ENCODE measurements around the gene METTL1. TPM values are rescaled to one million over a fixed set of nuclear protein-coding genes. Genes with fewer than 3 reads are reported as not detected.

Gene METTL1
- total and polyA plus RNA-seq, 5 donors = 5.7 to 15.8 (median 7.5) TPM

DNA sequence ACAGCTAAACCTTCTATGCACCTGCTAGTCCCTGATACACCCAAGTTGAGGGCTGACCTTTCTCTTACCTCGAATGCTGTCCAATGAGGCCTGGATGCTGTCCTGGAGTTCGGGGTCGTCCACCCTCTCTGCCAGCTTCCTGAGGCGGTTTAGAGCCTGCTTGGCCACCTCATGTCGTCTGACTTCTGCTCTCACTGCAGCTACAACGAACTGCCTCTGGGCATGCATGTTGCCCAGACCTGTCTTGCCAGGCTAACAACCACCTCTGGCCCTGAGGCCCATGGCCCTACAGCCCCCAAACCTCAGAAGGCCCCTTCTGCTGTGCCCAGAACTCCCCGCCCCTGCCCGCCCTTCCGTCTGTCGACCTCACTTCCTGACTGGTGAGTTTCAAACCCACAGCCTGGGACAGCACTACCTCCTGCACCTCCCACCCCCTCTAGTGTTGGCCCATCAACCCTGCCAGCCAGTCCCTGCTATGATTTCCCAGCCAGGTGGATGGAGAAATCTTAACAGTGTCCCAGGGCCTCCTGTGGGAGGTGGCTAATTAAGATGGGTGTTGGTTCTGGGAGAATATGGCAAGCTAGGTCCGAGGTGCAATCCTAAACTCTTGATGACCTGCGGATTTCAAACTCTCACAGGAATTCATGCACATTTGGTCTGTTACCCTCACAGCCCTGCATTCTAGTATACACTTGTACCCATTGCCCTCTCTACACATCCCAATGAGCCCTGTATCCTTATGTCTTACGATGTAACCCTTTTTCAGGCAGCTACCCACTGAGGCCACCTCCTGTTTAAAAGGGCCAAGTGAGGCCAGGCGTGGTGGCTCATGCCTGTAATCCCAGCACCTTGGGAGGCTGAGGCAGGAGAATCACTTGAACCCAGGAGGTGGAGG lies 29.8 kb downstream of the METTL1 start:
- no peak for ATAC-seq
- intact Hi-C loops (cut with DNase I) = no loop called here
- H3K27me3 ChIP-seq (ENCODE audit: control insufficient read depth, insufficient read depth) = no peaks in the 10 kb centered on the region
- WGBS = 47% methylated on average over 14 of the region's 14 CpGs
- H3K27ac ChIP-seq (ENCODE audit: low read length) = no peak overlapping the region
- no peak overlapping the region for H3K4me3 ChIP-seq (ENCODE audit: low read length)
- H3K4me1 ChIP-seq (ENCODE audit: control insufficient read depth, insufficient read depth, low read length) = peaks cover 6% of the 10 kb centered on the region
- DNase-seq = peak in 2 of 3 donors; percentile 65 to 70
- no peaks in the 10 kb centered on the region for H3K9me3 ChIP-seq (ENCODE audit: control insufficient read depth, low read length)

DNA sequence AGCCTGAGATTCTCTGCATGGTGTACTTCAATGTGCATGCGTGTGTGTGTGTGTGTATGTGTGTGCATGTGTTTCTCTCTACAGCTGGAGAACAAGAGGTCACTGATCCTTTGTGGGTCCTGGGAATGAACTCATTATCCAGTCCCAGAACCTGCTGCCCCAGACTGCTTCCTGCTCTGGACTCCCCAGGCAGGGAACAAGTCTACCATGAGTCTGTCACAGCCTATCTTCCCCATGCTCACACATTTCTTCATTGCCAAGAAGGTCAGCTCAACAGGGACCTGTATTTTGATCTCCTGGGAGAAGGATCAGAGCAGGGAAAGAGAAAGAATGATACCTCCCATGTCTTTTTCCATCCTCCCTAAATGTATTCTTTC lies 30.5 kb downstream of the METTL1 start:
- H3K4me3 ChIP-seq (ENCODE audit: low read length) = no peak overlapping the region
- peaks cover 7% of the 10 kb centered on the region for H3K4me1 ChIP-seq (ENCODE audit: control insufficient read depth, insufficient read depth, low read length)
- ATAC-seq (no peak), DNase-seq (no peak)
- no peak overlapping the region for H3K27ac ChIP-seq (ENCODE audit: low read length)
- no peaks in the 10 kb centered on the region for H3K9me3 ChIP-seq (ENCODE audit: control insufficient read depth, low read length)
- intact Hi-C loops (cut with DNase I) = no loop called here
- 78% methylated on average over 1 of the region's 1 CpG for WGBS
- H3K27me3 ChIP-seq (ENCODE audit: control insufficient read depth, insufficient read depth) = no peaks in the 10 kb centered on the region

DNA sequence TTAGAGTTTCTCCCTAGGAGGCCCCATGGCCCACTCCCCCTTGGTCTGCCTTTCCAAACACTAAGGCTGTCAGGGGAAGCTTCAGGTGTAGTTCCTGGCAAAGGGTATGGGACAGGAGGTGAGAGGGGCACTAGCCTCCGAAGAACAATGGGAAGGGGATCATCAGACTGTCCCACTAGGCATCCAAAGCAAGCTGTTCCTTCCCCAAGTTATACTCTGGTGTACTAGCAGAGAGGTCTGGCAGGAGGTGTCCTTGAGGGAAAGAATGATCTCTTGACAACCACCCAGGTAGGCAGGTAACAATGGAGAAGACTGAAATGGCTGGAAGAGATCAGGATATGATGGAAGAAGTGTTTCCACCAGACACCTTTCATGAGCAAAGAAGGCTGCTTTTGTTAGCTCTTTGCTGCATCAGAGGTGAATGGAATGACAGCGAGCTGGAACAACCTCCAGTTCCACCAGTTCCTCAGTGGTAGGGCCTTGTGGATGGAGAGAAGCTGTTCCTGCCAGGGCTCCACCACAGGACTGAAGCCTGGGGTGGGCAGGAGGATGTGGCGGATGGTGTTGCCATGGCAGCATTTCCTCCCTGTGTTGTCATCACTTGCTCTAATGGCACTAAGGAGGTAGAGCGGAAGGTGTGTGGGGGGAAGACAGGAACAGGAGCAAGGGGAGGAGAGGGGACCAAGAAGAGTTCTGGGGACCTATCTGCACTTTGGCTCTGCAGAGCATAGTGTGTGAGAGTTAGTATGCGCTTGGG lies 31.1 kb downstream of the METTL1 start:
- Histone ChIP-seq H3K27ac (ENCODE audit: low read length) (no peak overlapping the region), H3K4me1 (ENCODE audit: control insufficient read depth, insufficient read depth, low read length) (peaks cover 13% of the 10 kb centered on the region), H3K27me3 (ENCODE audit: control insufficient read depth, insufficient read depth) (no peaks in the 10 kb centered on the region), H3K4me3 (ENCODE audit: low read length) (no peak overlapping the region), H3K9me3 (ENCODE audit: control insufficient read depth, low read length) (no peaks in the 10 kb centered on the region)
- intact Hi-C loops (cut with DNase I) = no loop called here
- no peak for DNase-seq
- ATAC-seq = no peak
- WGBS = 48% methylated on average over 5 of the region's 5 CpGs

DNA sequence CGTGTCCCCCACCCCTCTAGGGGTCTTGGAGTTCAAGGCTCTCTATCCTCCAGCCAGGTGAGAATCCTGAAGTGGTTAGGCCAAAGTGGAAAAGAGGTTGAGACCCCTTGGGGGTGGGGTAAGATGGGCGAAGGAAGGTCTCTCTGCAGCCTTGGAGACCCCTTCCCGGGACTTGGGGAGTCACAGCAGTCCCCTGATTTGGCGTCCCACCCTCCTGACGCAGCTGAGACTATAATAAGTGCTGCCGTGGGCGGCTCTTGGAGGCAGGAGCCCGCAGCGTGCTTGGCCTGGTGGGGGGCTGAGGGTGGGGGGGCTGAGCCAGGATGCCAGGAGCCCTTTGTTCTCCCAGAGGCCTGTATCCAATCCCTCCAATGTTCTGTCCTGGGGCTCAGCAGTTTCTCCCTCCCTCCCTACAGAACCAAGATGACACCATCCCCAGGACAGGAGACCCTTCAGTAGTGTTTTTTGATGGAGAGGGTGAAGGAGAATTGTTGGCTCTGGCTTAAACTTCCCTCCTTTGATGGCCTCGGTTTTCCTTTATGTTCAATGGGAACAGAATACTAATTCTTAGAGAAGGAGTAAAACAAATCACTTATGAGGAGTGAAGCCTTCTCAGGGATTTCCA lies 31.9 kb downstream of the METTL1 start:
- 42% methylated on average over 10 of the region's 10 CpGs for WGBS
- no peak overlapping the region for H3K27ac ChIP-seq (ENCODE audit: low read length)
- no peak overlapping the region for H3K4me3 ChIP-seq (ENCODE audit: low read length)
- intact Hi-C loops (cut with DNase I) = no loop called here
- no peaks in the 10 kb centered on the region for H3K9me3 ChIP-seq (ENCODE audit: control insufficient read depth, low read length)
- peaks cover 13% of the 10 kb centered on the region for H3K4me1 ChIP-seq (ENCODE audit: control insufficient read depth, insufficient read depth, low read length)
- ATAC-seq = no peak
- H3K27me3 ChIP-seq (ENCODE audit: control insufficient read depth, insufficient read depth) = no peaks in the 10 kb centered on the region
- DNase-seq = no peak

DNA sequence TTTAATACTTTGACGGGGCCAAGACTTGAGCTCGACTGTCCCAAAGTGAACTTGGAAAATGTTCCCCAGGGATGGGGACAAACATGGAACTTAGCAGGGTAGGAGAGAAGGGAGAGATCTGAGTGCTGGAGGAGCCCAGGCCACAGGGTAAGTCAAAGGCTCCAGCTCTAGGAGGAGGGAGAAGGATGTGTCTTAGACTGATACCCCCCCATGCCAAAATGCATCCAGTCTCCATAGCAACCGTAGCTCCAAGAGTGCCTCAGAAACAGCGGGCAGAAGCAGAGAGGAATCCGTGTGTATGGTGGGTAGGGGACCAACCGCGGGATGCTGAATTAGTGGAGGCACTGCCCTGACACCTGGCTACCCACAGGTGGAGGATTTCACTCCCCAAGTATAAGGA lies 32.5 kb downstream of the METTL1 start:
- no peaks in the 10 kb centered on the region for H3K27me3 ChIP-seq (ENCODE audit: control insufficient read depth, insufficient read depth)
- H3K27ac ChIP-seq (ENCODE audit: low read length) = no peak overlapping the region
- 24% methylated on average over 7 of the region's 7 CpGs for WGBS
- H3K9me3 ChIP-seq (ENCODE audit: control insufficient read depth, low read length) = no peaks in the 10 kb centered on the region
- no peak for ATAC-seq
- intact Hi-C loops (cut with DNase I) = no loop called here
- no peak overlapping the region for H3K4me3 ChIP-seq (ENCODE audit: low read length)
- H3K4me1 ChIP-seq (ENCODE audit: control insufficient read depth, insufficient read depth, low read length) = peaks cover 13% of the 10 kb centered on the region
- DNase-seq = no peak

DNA sequence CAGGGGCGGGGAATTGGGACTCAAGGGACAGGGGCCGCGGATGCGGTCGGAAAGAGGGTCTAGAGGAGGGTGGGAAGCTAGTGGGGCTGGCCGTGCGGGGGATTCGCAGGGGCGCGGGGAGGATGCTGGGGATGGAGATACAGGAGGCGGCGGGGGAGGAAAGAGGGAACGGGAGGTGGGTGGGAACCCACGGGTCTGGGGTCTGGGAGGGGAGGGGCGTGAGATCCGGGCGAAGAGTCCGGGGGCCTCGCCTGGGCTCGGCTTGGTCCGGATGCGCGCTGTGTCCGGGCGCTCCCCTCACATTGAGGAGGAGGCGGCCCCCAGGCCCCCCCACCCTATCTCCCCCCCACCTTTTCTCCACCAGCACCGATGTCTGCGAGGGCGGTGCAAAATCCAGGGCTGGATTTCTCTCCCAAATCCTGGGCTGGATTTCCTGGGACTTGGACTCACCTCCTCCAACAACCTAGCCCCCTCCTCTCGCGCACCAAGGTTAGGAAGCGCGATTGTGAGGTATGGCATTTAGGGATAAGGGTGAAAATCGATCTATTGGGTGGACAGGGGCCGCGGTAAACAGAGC lies 33.2 kb downstream of the METTL1 start, which contains the start of gene AGAP2:
Gene AGAP2 (minus strand): TSS at position 82 of the 577 bp plus-strand sequence. CDS start 496 bp downstream, outside the sequence.
- Histone ChIP-seq H3K27me3 (ENCODE audit: control insufficient read depth, insufficient read depth) (no peaks in the 10 kb centered on the region), H3K9me3 (ENCODE audit: control insufficient read depth, low read length) (no peaks in the 10 kb centered on the region), H3K27ac (ENCODE audit: low read length) (no peak within 1 kb of the TSS), H3K4me3 (ENCODE audit: low read length) (peak within 1 kb of the TSS; percentile 40), H3K4me1 (ENCODE audit: control insufficient read depth, insufficient read depth, low read length) (peaks cover 11% of the 10 kb centered on the region)
- intact Hi-C loops (cut with DNase I) = no loop called here
- no peak for DNase-seq
- WGBS = 13% methylated on average over 36 of the region's 36 CpGs
- ATAC-seq = no peak

DNA sequence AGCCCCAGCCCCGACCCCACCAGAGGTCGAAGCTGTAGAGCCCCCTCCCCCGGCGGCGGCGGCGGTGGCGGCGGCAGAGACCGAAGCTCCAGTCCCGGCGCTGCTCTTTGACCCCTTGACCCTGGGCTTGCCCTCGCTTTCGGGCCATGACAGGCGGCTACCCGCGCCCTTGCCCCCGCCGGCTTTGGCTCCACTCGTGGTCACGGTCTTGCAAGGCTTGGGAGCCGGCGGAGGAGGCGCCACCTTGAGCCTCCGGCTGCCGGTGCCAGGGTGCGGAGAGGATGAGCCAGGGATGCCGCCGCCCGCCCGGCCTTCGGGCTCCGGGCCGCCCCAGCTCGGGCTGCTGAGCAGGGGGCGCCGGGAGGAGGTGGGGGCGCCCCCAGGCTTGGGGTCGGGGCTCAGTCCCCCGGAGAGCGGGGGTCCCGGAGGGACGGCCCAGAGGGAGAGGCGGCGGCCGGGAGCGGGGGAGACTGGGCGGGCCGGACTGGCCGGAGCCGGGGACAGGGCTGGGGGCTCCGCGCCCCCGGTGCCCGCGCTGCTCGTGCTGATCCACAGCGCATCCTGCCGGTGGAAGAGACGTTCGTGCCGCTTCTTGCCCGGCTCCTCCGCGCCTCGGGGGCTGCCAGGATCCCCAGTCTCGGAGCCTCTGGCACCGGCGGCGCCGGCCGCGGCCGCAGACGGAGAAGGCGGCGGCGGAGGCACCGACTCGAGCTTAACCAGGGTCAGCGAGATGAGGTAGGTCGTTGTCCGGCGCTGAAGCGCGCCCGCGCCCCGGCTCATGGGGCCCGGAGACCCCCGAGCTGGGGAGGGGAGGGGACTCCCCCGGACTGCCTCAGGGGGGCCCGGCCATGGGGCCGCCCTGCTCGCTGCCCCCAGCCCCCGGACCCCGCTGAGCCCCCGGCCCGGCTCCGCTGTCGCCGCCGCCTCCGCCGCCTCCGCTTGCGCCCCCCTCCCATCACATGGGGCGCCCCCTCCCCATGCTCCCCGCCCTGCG lies 34.1 kb downstream of the METTL1 start:
- no peak overlapping the region for H3K27ac ChIP-seq (ENCODE audit: low read length)
- peak in 1 of 2 donors; percentile 7 for ATAC-seq
- H3K27me3 ChIP-seq (ENCODE audit: control insufficient read depth, insufficient read depth) = no peaks in the 10 kb centered on the region
- no peaks in the 10 kb centered on the region for H3K9me3 ChIP-seq (ENCODE audit: control insufficient read depth, low read length)
- peak in 2 of 3 donors; percentile 60 to 71 for DNase-seq
- 14% methylated on average over 110 of the region's 110 CpGs for WGBS
- H3K4me3 ChIP-seq (ENCODE audit: low read length) = peak overlapping the region; percentile 40
- H3K4me1 ChIP-seq (ENCODE audit: control insufficient read depth, insufficient read depth, low read length) = peaks cover 11% of the 10 kb centered on the region
- intact Hi-C loops (cut with DNase I) = no loop called here

DNA sequence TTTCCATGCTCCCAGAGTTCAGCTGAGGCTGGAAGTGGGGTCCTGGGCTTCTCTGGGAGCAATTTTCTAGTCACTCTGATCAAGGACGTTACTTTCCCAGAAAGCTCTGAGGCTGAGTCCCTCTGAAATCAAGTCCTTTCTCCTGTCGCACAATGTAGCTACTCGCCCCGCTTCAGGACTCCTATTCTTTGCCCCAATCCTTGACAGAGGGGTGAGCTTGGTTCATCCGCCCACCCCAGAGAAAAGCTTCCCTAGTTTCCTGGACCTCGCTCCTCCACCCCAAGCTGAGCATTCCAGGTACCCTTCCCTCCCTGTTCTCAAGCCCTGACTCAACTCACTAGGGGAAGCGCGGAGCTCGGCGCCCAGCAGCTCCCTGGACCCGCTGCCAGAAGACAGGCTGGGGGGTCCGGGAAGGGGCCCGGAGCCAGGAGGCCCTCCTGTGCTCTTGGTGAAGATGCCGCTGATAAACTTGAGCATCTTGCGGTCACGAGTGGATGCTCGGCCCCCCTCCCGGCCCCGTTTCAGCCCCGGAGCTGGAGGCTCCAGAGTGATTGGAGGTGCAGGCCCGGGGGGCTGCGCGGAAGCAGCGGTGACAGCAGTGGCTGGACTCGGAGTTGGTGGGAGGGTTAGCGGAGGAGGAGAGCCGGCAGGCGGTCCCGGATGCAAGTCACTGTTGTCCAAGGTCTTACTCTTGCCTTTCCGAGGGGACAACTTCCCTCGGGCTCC lies 35.0 kb downstream of the METTL1 start:
- 15% methylated on average over 31 of the region's 31 CpGs for WGBS
- H3K27me3 ChIP-seq (ENCODE audit: control insufficient read depth, insufficient read depth) = no peaks in the 10 kb centered on the region
- intact Hi-C loops (cut with DNase I) = no loop called here
- no peak overlapping the region for H3K27ac ChIP-seq (ENCODE audit: low read length)
- H3K4me3 ChIP-seq (ENCODE audit: low read length) = peak overlapping the region; percentile 40
- DNase-seq (no peak), ATAC-seq (no peak)
- H3K9me3 ChIP-seq (ENCODE audit: control insufficient read depth, low read length) = no peaks in the 10 kb centered on the region
- H3K4me1 ChIP-seq (ENCODE audit: control insufficient read depth, insufficient read depth, low read length) = peaks cover 11% of the 10 kb centered on the region

DNA sequence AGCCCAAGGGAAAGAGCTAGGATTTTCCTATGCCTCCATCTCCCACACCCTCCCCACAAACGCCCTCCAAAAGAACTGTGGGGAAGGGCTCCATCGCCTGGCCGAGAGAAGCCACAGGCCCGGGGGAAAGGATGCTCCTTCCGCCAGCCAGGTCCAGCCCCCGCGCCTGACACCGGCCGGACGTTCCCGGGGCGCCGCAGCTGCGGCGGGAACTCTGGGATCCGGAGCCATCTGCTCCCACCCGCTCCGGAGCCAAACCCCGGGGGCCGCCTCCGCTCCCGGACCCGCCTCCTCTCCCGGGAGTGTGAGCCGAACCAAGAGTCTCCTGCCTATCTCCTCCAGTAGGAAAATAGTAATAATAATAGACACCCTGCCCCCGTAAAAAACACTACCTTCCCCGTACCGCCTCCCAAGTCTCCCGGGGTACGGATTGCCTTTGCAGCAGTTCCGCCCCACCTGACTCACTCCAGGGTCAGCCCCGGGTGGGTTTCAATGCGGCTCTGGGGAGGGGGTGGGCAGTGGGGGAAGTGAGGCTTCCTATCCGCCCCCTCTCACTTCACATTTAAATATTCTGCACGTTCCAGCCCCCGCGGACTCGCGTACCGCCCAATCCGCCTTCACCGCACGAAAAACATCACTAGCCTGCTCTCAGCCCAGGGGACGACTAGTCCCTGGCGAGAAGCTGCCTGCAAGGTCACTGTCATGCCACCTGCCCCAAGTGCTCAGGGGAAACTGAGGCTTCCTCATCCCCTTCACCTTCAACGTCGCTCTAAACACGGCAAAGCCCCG lies 35.8 kb downstream of the METTL1 start:
- ATAC-seq = peak in 1 of 2 donors; percentile 21
- 16% methylated on average over 49 of the region's 49 CpGs for WGBS
- no peak overlapping the region for H3K27ac ChIP-seq (ENCODE audit: low read length)
- H3K4me3 ChIP-seq (ENCODE audit: low read length) = peak overlapping the region; percentile 13
- no peaks in the 10 kb centered on the region for H3K27me3 ChIP-seq (ENCODE audit: control insufficient read depth, insufficient read depth)
- peaks cover 11% of the 10 kb centered on the region for H3K4me1 ChIP-seq (ENCODE audit: control insufficient read depth, insufficient read depth, low read length)
- DNase-seq = peak in 1 of 3 donors; percentile 71
- no peaks in the 10 kb centered on the region for H3K9me3 ChIP-seq (ENCODE audit: control insufficient read depth, low read length)
- intact Hi-C loops (cut with DNase I) = no loop called here
